HG03342 (cell line): Measurements from ENCODE around the gene CCDC144A.
"Not testable (repeated sequence)": the region's sequence is repeated elsewhere in the genome, so short reads cannot be mapped to it uniquely, and the experiment has no call there.

ENCODE experiments used
- ATAC-seq: cut with Tn5 transposase; IDR thresholded peaks from one replicate; pipeline ENCODE4 v1.9.1; 2021; ENCODE audit warnings: mild to moderate bottlenecking, moderate library complexity; ENCODE audit not compliant: unreplicated experiment

The CCDC144A gene

GRCh38 chr17:16818821-16819683 lies 129.0 kb downstream of the CCDC144A start:
- no peak for ATAC-seq

DNA sequence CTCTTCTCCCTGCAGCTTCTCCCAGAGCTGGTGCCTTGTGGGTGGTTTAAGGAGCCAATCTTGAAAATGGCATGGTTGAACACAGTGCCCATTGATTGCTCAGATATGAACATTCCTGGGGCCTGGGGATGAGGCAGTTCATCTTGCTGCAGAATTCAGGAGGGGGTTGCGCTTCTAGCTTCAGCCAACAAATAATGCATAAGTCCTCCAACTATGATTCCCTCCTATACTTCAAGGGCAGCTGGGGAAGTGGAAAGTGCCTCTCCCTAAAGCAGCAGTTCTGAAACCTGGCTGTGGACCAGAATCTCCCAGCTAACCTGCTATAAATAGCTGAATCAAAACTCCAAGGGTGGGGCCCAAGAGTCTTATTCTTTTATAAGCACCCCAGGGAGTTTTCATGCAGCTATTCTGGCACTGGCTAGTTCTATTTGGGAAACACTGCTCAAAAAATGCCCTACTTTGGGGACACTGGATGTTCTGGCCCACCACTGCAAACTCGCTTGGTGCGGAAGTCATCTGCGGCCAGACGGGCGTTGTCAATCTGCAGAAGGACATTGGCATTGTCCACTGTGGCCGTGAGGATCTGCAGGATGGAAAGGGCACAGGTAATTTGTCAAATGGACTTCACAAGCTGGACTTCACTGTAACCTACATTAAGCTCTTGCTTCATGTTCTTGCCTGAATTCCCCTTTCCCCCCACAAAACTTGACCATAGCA lies 130.3 kb downstream of the CCDC144A start:
- ATAC-seq: no peak

DNA sequence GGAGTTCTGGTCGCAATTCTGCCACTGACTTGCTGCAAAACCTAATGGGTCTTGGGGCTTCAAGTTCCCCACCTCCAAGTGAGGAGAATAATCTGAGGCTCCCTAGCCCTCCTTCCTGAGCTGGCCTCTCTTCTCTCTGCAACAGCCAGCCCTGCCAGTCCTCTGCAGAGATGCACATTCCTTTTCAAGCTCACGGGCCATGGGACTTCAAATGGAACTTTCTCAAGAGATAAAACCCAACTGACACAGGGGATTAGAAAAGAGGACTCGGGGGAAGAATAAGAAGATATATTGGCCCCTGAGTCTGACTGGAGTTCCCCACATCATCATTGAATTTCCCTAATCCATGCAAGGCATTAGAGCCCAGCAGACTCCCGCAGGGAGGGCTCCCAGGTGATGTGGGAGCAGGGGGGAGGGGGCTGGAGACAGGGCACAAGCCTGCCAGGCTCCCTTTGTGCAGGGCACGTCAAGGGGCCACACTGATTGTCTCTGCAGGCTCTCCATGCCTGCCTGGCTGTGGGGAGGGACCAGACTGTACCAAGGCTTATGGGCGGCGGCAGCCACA lies 131.0 kb downstream of the CCDC144A start:
- no peak for ATAC-seq

DNA sequence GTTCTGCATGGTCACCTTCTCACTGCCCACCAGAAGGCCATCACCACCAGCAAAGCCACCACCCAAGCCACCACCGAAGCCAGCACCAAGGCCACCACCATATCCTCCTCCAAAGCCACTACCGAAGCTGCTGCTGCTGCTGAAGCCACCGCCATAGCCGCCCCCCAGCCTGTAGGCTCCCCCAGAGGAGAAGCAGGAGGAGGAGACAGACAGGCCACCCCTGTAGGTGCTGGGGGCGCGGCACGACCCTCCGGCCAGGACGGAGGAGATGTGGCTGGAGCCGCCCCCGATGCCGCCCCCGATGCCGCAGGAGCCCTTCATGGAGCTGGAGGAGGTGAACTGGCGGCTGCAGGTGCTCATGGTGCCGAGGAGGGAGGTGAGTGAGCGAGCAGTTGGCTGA lies 132.1 kb downstream of the CCDC144A start:
- not testable (repeated sequence) for ATAC-seq

GRCh38 chr17:16823768-16824406 lies 133.8 kb downstream of the CCDC144A start:
- ATAC-seq: not testable (repeated sequence)
